WTC11 (cell line): ENCODE results near the gene CENPL. TPM values are rescaled to one million over a fixed set of nuclear protein-coding genes. Genes with fewer than 3 reads are reported as not detected.
A peak's percentile ranks its signal among the peaks of the same experiment; 100 is the strongest.
"Not testable (repeated sequence)": the region's sequence is repeated elsewhere in the genome, so short reads cannot be mapped to it uniquely, and the experiment has no call there.

ENCODE experiments used
- ATAC-seq: fragments of 200-7000 bp; cut with Tn5 transposase; 2 replicates; pipeline ENCODE4 v1.10.0; 2021; ENCODE audit warnings: mild to moderate bottlenecking, moderate library complexity
- CTCF ChIA-PET: fragments of 300-600 bp; sonication (Branson Sonifier 250); formaldehyde crosslinking; loops from one replicate; lab custom pipeline; 2021; ENCODE audit warnings: antibody characterized with exemption; lab: Charles Lee
- POLR2A ChIA-PET: fragments of 350-600 bp; sonication (Branson Sonifier 250); formaldehyde crosslinking; loops from one replicate; lab custom pipeline; 2021; ENCODE audit warnings: antibody characterized with exemption; lab: Charles Lee
- DNase-seq: peaks from one replicate; pipeline ENCODE4 v3.0.0; 2021; ENCODE audit warnings: low spot score
- H3K27ac Mint-ChIP-seq: 2 replicates; pipeline ENCODE4 v1.8.0; 2021; ENCODE audit warnings: mixed read lengths
- H3K27me3 Mint-ChIP-seq: 2 replicates; pipeline ENCODE4 v1.8.0; 2021; ENCODE audit warnings: low read depth, mild to moderate bottlenecking, moderate library complexity, mixed read lengths
- H3K36me3 Mint-ChIP-seq: 2 replicates; pipeline ENCODE4 v1.8.0; 2021; ENCODE audit warnings: mixed read lengths
- H3K4me1 Mint-ChIP-seq: 2 replicates; pipeline ENCODE4 v1.8.0; 2022; ENCODE audit warnings: mixed read lengths
- H3K4me3 Mint-ChIP-seq: 2 replicates; pipeline ENCODE4 v1.8.0; 2021; ENCODE audit warnings: mild to moderate bottlenecking, moderate library complexity, mixed read lengths
- H3K9me3 Mint-ChIP-seq: 2 replicates; pipeline ENCODE4 v1.8.0; 2021; ENCODE audit warnings: mixed read lengths
- ATF1 ChIP-seq: sonication (generic); formaldehyde crosslinking; IDR thresholded peaks from 2 replicates; pipeline ENCODE4 v1.8.1; 2023; ENCODE audit warnings: mild to moderate bottlenecking, moderate library complexity, missing genetic modification reagents
- CREM ChIP-seq: sonication (generic); formaldehyde crosslinking; IDR thresholded peaks from 2 replicates; pipeline ENCODE4 v1.8.1; 2022; ENCODE audit warnings: mild to moderate bottlenecking, missing genetic modification reagents, moderate library complexity
- EMX1 ChIP-seq: fragments of 250-450 bp; sonication (Bioruptor Pico); IDR thresholded peaks from 2 replicates; pipeline ENCODE4 v1.8.0; 2021; ENCODE audit warnings: mild to moderate bottlenecking
- FOXK1 ChIP-seq: sonication (generic); formaldehyde crosslinking; IDR thresholded peaks from 2 replicates; pipeline ENCODE4 v1.8.0; 2022; ENCODE audit warnings: mild to moderate bottlenecking, moderate library complexity, missing genetic modification reagents
- HMGA2 ChIP-seq: fragments of 250-450 bp; sonication (Bioruptor Pico); IDR thresholded peaks from 2 replicates; pipeline ENCODE4 v1.4.0; 2021; ENCODE audit warnings: mild to moderate bottlenecking, moderate library complexity
- NFATC4 ChIP-seq: fragments of 250-450 bp; sonication (Bioruptor Pico); IDR thresholded peaks from 2 replicates; pipeline ENCODE4 v1.9.0; 2021; ENCODE audit warnings: mild to moderate bottlenecking
- PRRX2 ChIP-seq: fragments of 250-450 bp; sonication (Bioruptor Pico); IDR thresholded peaks from 2 replicates; pipeline ENCODE4 v1.8.0; 2021; ENCODE audit warnings: mild to moderate bottlenecking
- SMAD3 ChIP-seq: sonication (generic); formaldehyde crosslinking; IDR thresholded peaks from 2 replicates; pipeline ENCODE4 v1.8.0; 2022; ENCODE audit warnings: missing genetic modification reagents, mild to moderate bottlenecking, borderline replicate concordance
- ZNF671 ChIP-seq: fragments of 250-450 bp; sonication (Bioruptor Pico); IDR thresholded peaks from 2 replicates; pipeline ENCODE4 v1.8.0; 2021; ENCODE audit warnings: mild to moderate bottlenecking
- total RNA-seq: library from RNA; stranded (reverse); gene quantifications from 3 replicates; pipeline ENCODE4 v1.2.3, GENCODE V29; 2021
- TF ChIP-seq, protein P1 (sequence below): fragments of 250-450 bp; sonication (Bioruptor Pico); conservative IDR thresholded peaks from 2 replicates; pipeline ENCODE4 v1.9.0; 2021; ENCODE audit warnings: mild to moderate bottlenecking
- TF ChIP-seq, protein P2 (sequence below): fragments of 250-450 bp; sonication (Bioruptor Pico); IDR thresholded peaks from 2 replicates; pipeline ENCODE4 v1.9.0; 2021; ENCODE audit warnings: mild to moderate bottlenecking
- TF ChIP-seq, protein P3 (sequence below): fragments of 250-450 bp; sonication (Bioruptor Pico); IDR thresholded peaks from 2 replicates; pipeline ENCODE4 v1.8.0; 2021; ENCODE audit warnings: mild to moderate bottlenecking

CENPL gene
- total RNA-seq, 1 experiment from 2014 or later = 20.1 TPM

DNA sequence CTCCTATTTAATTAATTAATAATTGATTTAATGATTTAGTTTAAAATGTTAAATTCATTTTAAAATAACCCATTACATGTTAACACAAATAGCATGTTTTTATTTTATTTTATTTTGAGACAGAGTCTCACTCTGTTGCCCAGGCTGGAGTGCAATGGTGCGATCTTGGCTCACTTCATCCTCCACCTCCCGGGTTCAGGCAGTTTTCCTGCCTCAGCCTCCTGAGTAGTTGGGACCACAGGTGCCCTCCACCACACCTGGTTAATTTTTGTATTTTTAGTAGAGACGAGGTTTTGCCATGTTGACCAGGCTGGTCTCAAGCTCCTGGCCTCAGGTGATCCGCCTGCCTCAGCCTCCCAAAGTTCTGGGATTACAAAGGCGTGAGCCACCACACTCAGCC, 34.9 kb upstream of the CENPL start:
- POLR2A ChIA-PET = interaction anchor here (1.6 kb wide), 1 partner anchor 9 kb away, joined by 7 read pairs; the partner anchor contains the start of gene ZBTB37
- peaks cover 52% of the 10 kb centered on the region for H3K36me3 Mint-ChIP-seq

DNA sequence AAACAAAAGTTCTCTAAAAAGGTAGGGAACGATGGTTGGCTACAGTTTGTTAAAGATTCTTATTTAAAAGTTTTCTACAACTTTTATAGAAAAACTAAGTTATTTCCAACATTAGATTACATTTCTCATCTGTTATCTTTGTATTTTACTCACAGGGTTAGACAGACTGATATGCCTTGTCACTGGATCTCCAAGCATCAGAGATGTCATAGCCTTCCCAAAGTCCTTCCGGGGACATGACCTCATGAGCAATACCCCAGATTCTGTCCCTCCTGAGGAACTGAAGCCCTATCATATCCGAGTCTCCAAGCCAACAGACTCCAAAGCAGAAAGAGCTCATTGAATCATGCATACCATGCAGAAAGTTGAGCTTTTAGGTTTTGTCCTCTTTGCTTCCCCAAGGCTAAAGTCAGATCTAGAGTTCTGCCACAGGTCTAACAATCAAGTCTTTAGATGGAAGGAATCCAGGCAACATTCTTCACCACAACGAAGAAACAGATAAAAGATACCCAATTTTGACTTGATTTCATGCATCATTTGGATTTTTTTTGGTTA, 32.8 kb upstream of the CENPL start:
- no peak overlapping the region for H3K4me3 Mint-ChIP-seq
- ATAC-seq = no peak

More for the DNA sequence above, 34.9 kb upstream of the CENPL start:
- H3K27me3 Mint-ChIP-seq, ATAC-seq, H3K4me3 Mint-ChIP-seq, CTCF ChIA-PET, H3K27ac Mint-ChIP-seq, DNase-seq, H3K9me3 Mint-ChIP-seq: not testable (repeated sequence)
- peaks cover 21% of the 10 kb centered on the region for H3K4me1 Mint-ChIP-seq
- TF ChIP-seq NFATC4 (CRISPR knock-in tag) (peak; percentile 79), ZNF671 (CRISPR knock-in tag) (peak; percentile 91; the same call in 1 of the 2 replicates), HMGA2 (CRISPR knock-in tag) (peak; percentile 54; the same call in 1 of the 2 replicates), PRRX2 (CRISPR knock-in tag) (peak; percentile 93)
- TF ChIP-seq, protein P1, sequence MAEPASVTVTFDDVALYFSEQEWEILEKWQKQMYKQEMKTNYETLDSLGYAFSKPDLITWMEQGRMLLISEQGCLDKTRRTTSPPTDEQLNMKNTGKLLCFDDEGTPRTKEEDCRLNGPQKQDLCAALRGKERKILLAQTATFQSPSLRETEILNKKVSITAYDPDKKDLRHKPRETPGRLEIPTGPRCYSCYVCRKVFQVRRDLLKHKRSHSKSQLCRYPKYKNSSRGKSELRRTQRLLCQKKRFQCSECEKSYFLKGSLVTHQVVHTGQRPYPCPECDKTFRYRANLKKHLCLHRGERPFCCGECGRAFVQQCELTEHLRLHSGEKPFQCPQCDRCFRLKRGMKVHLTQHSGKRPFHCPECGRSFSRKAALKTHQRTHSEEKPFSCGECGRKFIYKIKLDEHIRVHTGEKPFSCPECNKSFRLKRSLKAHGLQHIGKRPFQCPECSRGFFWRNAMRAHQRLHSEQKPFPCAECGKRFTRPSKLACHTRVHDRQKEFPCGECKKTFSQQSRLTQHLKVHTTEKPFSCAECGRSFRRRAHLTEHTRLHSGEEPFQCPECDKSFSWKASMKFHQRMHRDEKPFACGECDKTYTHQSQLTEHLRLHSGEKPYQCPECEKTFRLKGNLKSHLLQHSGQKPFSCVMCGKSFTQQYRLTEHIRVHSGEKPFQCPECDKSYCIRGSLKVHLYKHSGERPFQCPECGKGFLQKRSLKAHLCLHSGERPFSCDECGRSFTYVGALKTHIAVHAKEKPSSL (CRISPR knock-in tag) = peak; percentile 82; the same call in 1 of the 2 replicates
- TF ChIP-seq, protein P2, sequence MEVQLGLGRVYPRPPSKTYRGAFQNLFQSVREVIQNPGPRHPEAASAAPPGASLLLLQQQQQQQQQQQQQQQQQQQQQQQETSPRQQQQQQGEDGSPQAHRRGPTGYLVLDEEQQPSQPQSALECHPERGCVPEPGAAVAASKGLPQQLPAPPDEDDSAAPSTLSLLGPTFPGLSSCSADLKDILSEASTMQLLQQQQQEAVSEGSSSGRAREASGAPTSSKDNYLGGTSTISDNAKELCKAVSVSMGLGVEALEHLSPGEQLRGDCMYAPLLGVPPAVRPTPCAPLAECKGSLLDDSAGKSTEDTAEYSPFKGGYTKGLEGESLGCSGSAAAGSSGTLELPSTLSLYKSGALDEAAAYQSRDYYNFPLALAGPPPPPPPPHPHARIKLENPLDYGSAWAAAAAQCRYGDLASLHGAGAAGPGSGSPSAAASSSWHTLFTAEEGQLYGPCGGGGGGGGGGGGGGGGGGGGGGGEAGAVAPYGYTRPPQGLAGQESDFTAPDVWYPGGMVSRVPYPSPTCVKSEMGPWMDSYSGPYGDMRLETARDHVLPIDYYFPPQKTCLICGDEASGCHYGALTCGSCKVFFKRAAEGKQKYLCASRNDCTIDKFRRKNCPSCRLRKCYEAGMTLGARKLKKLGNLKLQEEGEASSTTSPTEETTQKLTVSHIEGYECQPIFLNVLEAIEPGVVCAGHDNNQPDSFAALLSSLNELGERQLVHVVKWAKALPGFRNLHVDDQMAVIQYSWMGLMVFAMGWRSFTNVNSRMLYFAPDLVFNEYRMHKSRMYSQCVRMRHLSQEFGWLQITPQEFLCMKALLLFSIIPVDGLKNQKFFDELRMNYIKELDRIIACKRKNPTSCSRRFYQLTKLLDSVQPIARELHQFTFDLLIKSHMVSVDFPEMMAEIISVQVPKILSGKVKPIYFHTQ (CRISPR knock-in tag) = peak; percentile 97
- TF ChIP-seq, protein P3, sequence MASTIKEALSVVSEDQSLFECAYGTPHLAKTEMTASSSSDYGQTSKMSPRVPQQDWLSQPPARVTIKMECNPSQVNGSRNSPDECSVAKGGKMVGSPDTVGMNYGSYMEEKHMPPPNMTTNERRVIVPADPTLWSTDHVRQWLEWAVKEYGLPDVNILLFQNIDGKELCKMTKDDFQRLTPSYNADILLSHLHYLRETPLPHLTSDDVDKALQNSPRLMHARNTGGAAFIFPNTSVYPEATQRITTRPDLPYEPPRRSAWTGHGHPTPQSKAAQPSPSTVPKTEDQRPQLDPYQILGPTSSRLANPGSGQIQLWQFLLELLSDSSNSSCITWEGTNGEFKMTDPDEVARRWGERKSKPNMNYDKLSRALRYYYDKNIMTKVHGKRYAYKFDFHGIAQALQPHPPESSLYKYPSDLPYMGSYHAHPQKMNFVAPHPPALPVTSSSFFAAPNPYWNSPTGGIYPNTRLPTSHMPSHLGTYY (CRISPR knock-in tag) = peak; percentile 61; the same call in 1 of the 2 replicates

More for the DNA sequence above, 32.8 kb upstream of the CENPL start:
- DNase-seq = no peak
- peaks cover 13% of the 10 kb centered on the region for H3K4me1 Mint-ChIP-seq
- CTCF ChIA-PET = no interaction called here
- peaks cover 43% of the 10 kb centered on the region for H3K36me3 Mint-ChIP-seq
- H3K9me3 Mint-ChIP-seq = no peaks in the 10 kb centered on the region
- POLR2A ChIA-PET = interaction anchor here (0.9 to 1.5 kb wide), 3 partner anchors 11 to 33 kb away, joined by 4 to 5 read pairs (median 5); partner anchors contain the start of gene ZBTB37
- H3K27me3 Mint-ChIP-seq = no peaks in the 10 kb centered on the region
- TF ChIP-seq SMAD3 (CRISPR knock-in tag) (no peak), CREM (CRISPR knock-in tag) (no peak), EMX1 (CRISPR knock-in tag) (peak; percentile 72; the same call in 1 of the 2 replicates), FOXK1 (no peak), ATF1 (no peak)
- TF ChIP-seq, protein P2 (CRISPR knock-in tag) = 0 out of 2 replicates have a peak, but pooled peaks have one; percentile 56
- TF ChIP-seq, protein P1 (CRISPR knock-in tag) = no peak
- no peak overlapping the region for H3K27ac Mint-ChIP-seq
